SK-N-SH (cell line): ENCODE data around the gene LRP1. TPM values are rescaled to one million over a fixed set of nuclear protein-coding genes. Genes with fewer than 3 reads are reported as not detected.

Source experiments
- CTCF ChIA-PET: fragments of 300-600, 350-600 bp; formaldehyde crosslinking; extraction: SDS; loops from one replicate; lab custom pipeline; 2021; lab: Yijun Ruan, JAX
- POLR2A ChIA-PET: fragments of 350-600 bp; sonication (Branson Sonifier 250); formaldehyde crosslinking; extraction: SDS; loops from one replicate; lab custom pipeline; 2020; ENCODE audit warnings: antibody characterized with exemption, inconsistent platforms; lab: Yijun Ruan, JAX
- DNase-seq: peaks from one replicate; pipeline ENCODE4 v3.0.0; 2012
- H2AFZ ChIP-seq: fragments of 200-600 bp; sonication (generic); 2 replicates; pipeline ENCODE4 v1.8.1; 2016; ENCODE audit warnings: antibody characterized with exemption, mild to moderate bottlenecking, low read depth
- H3F3A ChIP-seq: fragments of 200-600 bp; sonication (generic); replicated peaks from 2 replicates; pipeline ENCODE3; 2016; ENCODE audit warnings: antibody characterized with exemption, mild to moderate bottlenecking; ENCODE audit not compliant: insufficient read depth
- H3K27ac ChIP-seq, 2 experiments: fragments of 200-500 bp in 1 of 2; fragments of 200-600 bp in 1 of 2; sonication (Bioruptor generic) in 1 of 2; sonication (generic), shearing (Covaris generic) in 1 of 2; 2 replicates each; pipeline versions ENCODE4 v1.5.1 to v1.6.1; 2014 to 2016; ENCODE audit warnings: low read depth in 2 of 2, inconsistent platforms in 1 of 2, low read length in 1 of 2, mild to moderate bottlenecking in 1 of 2, mixed read lengths in 1 of 2
- H3K27me3 ChIP-seq: fragments of 200-600 bp; sonication (generic), shearing (Covaris generic); 2 replicates; pipeline ENCODE4 v1.6.1; 2016; ENCODE audit warnings: mixed run types; ENCODE audit not compliant: insufficient read depth
- H3K36me3 ChIP-seq, 2 experiments: fragments of 200-500 bp in 1 of 2; fragments of 200-600 bp in 1 of 2; sonication (Bioruptor generic) in 1 of 2; sonication (generic) in 1 of 2; replicated peaks in 1 of 2; 2 replicates each; pipeline versions ENCODE3 to v1.5.1; 2014 to 2016; ENCODE audit warnings: low read length in 1 of 2, mild to moderate bottlenecking in 1 of 2; ENCODE audit not compliant: insufficient read depth in 2 of 2, control insufficient read depth in 1 of 2
- H3K4me1 ChIP-seq, 2 experiments: fragments of 200-500 bp in 1 of 2; fragments of 200-600 bp in 1 of 2; sonication (Bioruptor generic) in 1 of 2; sonication (generic), shearing (Covaris generic) in 1 of 2; 2 replicates each; pipeline versions ENCODE4 v1.5.1 to v1.6.1; 2014 to 2016; ENCODE audit warnings: low read depth in 1 of 2, low read length in 1 of 2, mixed run types in 1 of 2; ENCODE audit not compliant: insufficient read depth in 2 of 2, control insufficient read depth in 1 of 2
- H3K4me2 ChIP-seq: fragments of 200-600 bp; sonication (generic), shearing (Covaris generic); 2 replicates; pipeline ENCODE4 v1.6.1; 2017; ENCODE audit warnings: mixed run types
- H3K4me3 ChIP-seq, 2 experiments: fragments of 200-500 bp in 1 of 2; fragments of 200-600 bp in 1 of 2; sonication (Bioruptor generic) in 1 of 2; sonication (generic), shearing (Covaris generic) in 1 of 2; 2 replicates each; pipeline versions ENCODE4 v1.5.1 to v1.8.1; 2014 to 2016; ENCODE audit warnings: low read depth in 2 of 2, inconsistent platforms in 1 of 2, low read length in 1 of 2, mild to moderate bottlenecking in 1 of 2, mixed read lengths in 1 of 2, moderate library complexity in 1 of 2
- H3K79me2 ChIP-seq: fragments of 200-600 bp; sonication (generic); 2 replicates; pipeline ENCODE4 v1.8.1; 2017; ENCODE audit warnings: mild to moderate bottlenecking; ENCODE audit not compliant: insufficient read depth
- H3K9ac ChIP-seq: fragments of 200-600 bp; sonication (generic); 2 replicates; pipeline ENCODE4 v1.6.1; 2017; ENCODE audit warnings: mixed run types
- H3K9me2 ChIP-seq: fragments of 200-600 bp; sonication (generic); 2 replicates; pipeline ENCODE4 v1.6.1; 2017; ENCODE audit warnings: mixed run types
- H3K9me3 ChIP-seq: fragments of 200-600 bp; sonication (generic); 2 replicates; pipeline ENCODE4 v1.6.1; 2017; ENCODE audit warnings: mixed run types, mild to moderate bottlenecking, moderate library complexity
- H4K20me1 ChIP-seq: fragments of 200-600 bp; sonication (generic); 2 replicates; pipeline ENCODE4 v1.6.1; 2017; ENCODE audit warnings: mild to moderate bottlenecking, mixed run types; ENCODE audit not compliant: insufficient read depth
- CHD2 ChIP-seq: fragments of 150-350 bp; IDR thresholded peaks from 2 replicates; pipeline ENCODE4 v1.6.1; 2018; ENCODE audit warnings: low read length; ENCODE audit not compliant: partially characterized antibody
- EP300 ChIP-seq, 2 experiments: IDR thresholded peaks; 2 replicates each; pipeline versions ENCODE4 v1.4.0 to v1.6.1; 2012; ENCODE audit warnings: borderline replicate concordance in 1 of 2, low read depth in 1 of 2, low read length in 1 of 2
- FOXJ3 ChIP-seq: sonication (generic); formaldehyde crosslinking; IDR thresholded peaks from 2 replicates; pipeline ENCODE4 v1.5.1; 2020; ENCODE audit warnings: mild to moderate bottlenecking, missing genetic modification reagents
- FOXM1 ChIP-seq: IDR thresholded peaks from 2 replicates; pipeline ENCODE4 v1.4.0; 2012; ENCODE audit warnings: low read depth, mild to moderate bottlenecking
- JUND ChIP-seq: IDR thresholded peaks from 2 replicates; pipeline ENCODE4 v1.4.0; 2012
- NFIC ChIP-seq: IDR thresholded peaks from 2 replicates; pipeline ENCODE4 v1.4.0; 2012; ENCODE audit warnings: borderline replicate concordance
- RXRA ChIP-seq: IDR thresholded peaks from 2 replicates; pipeline ENCODE4 v1.4.0; 2012; ENCODE audit warnings: low read depth, mild to moderate bottlenecking, borderline replicate concordance
- SIN3A ChIP-seq: IDR thresholded peaks from 2 replicates; pipeline ENCODE4 v1.6.1; 2012; ENCODE audit warnings: low read depth, mild to moderate bottlenecking, low read length, moderate library complexity, borderline replicate concordance
- SMC3 ChIP-seq: IDR thresholded peaks from 2 replicates; pipeline ENCODE4 v1.6.1; 2012; ENCODE audit warnings: low read depth, low read length, improper control_type of control experiment
- TAF1 ChIP-seq: IDR thresholded peaks from 2 replicates; pipeline ENCODE4 v1.6.1; 2012; ENCODE audit warnings: low read depth, mild to moderate bottlenecking, low read length, moderate library complexity, borderline replicate concordance
- WGBS: methylation state at CpG from one replicate; pipeline ENCODE4 v1.1.6; 2017; ENCODE audit warnings: low lambda C conversion rate; 5-methylcytosine and 5-hydroxymethylcytosine counted together
- polyA plus RNA-seq, 3 experiments: library from polyadenylated mRNA; depleted of rRNA; stranded (reverse); fragments of >200 nt; gene quantifications; 2 replicates each; pipeline ENCODE4 v1.2.3, GENCODE V29; 2012
- TF ChIP-seq, protein P1 (sequence below): IDR thresholded peaks from 2 replicates; pipeline ENCODE4 v1.4.0; 2012; ENCODE audit warnings: low read depth, borderline replicate concordance
- TF ChIP-seq, protein P2 (sequence below): IDR thresholded peaks from 2 replicates; pipeline ENCODE4 v1.6.1; 2012; ENCODE audit warnings: mild to moderate bottlenecking, low read depth, low read length, moderate library complexity
- TF ChIP-seq, protein P3 (sequence below): fragments of 150-350 bp; IDR thresholded peaks from 2 replicates; pipeline ENCODE4 v1.6.1; 2016; ENCODE audit warnings: mild to moderate bottlenecking, low read depth, low read length
- TF ChIP-seq, protein P4 (sequence below): fragments of 200-600 bp; sonication (generic); IDR thresholded peaks from 2 replicates; pipeline ENCODE4 v1.6.1; 2017; ENCODE audit warnings: antibody characterized with exemption, mild to moderate bottlenecking, moderate library complexity
- TF ChIP-seq, protein P5 (sequence below): IDR thresholded peaks from 2 replicates; pipeline ENCODE4 v1.4.0; 2012; ENCODE audit warnings: low read depth, borderline replicate concordance

LRP1 gene
- polyA plus RNA-seq, 1 of the 3 experiments (the other 2 are of a cell fraction), result 55.0 TPM

DNA sequence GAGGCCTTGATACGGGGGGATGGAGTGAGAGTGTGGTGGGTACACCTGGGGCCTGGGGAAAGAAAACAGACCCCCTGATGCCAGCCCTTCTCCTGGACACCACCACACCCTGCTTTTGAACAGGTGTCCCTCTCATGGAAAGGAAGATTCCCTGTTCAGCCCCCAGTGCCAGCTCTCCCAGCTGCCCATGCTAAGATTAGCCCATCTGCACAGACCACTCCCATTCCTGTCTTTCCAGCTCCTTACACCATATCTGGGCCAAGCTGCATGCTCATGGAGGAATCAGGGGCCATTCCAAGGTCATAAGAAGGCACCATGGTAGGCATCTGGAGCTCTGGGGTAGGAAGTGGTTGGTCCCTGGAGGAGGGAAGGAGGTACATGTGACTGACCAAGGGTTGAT lies 29.7 kb upstream of the LRP1 start:
- POLR2A ChIA-PET, result interaction anchor here (1.1 to 2.1 kb wide), 2 partner anchors 13 to 19 kb away, joined by 4 to 6 read pairs; partner anchors contain the start of genes NEMP1 and STAT6
- Histone ChIP-seq H3K79me2 (no peaks in the 10 kb centered on the region), H3K4me1 (peaks cover 0 to 12% of the 10 kb centered on the region in 2 experiments; a peak in 1 of 4 replicates), H3K36me3 (peaks cover 8 to 22% of the 10 kb centered on the region in 2 experiments), H3K9me3 (no peaks in the 10 kb centered on the region), H3K4me2 (no peak overlapping the region), H3K4me3 (no peak overlapping the region), H4K20me1 (peaks cover 4% of the 10 kb centered on the region), H3K9ac (no peak overlapping the region), H3K9me2 (no peaks in the 10 kb centered on the region), H3K27me3 (no peaks in the 10 kb centered on the region), H2AFZ (no peak overlapping the region), H3K27ac (no peak overlapping the region), H3F3A (no peaks in the 10 kb centered on the region)
- CTCF ChIA-PET, result interaction anchor here (0.7 to 23.2 kb wide), 10 partner anchors 12 to 92 kb away, joined by 3 to 339 read pairs (median 4); partner anchors contain the start of genes NEMP1, STAT6 and ZBTB39
- no peak for TF ChIP-seq CHD2
- WGBS, result 100% methylated on average over 1 of the region's 1 CpG
- DNase-seq, result peak; percentile 5

DNA sequence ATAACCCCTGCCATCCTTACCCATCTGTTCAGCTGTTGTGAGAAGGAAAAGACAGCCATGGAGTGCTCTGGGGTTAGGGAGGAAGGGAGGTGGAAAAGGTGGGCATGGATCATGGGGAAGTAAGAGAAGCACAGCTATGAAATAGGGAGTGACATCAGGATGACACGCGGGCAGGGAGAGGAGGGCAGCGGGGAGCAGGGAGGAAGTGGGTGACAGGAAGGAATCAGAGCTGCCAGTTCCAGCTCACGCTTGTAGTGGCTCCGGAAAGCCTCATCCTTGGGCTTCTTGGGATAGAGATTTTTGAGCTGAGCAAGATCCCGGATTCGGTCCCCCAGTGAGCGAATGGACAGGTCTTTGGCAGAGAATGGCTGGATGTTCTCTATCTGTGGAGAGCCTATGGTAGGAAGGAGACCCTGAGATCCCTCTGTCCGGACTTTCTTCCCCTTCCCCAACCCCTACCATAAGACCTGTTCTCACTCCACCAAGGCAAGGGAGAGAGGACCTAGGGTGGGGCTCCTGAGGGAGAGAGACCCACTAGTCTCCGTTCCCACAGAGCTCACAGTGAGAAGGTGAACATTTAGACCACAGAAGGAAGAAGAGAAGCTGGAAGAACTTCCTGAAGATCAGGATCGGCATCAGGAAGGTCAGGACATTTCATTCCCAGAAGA lies 29.1 kb upstream of the LRP1 start:
- H3K36me3 ChIP-seq, result peaks cover 8 to 18% of the 10 kb centered on the region in 2 experiments
- peak; percentile 4 for DNase-seq
- no peak overlapping the region for H3K4me3 ChIP-seq
- H3K27ac ChIP-seq, result no peak overlapping the region
- H3K79me2 ChIP-seq, result no peaks in the 10 kb centered on the region
- WGBS, result 83% methylated on average over 8 of the region's 11 CpGs
- ChIA-PET CTCF (interaction anchor here (0.7 to 23.2 kb wide), 9 partner anchors 9 to 386 kb away, joined by 3 to 339 read pairs (median 4); partner anchors contain the start of genes NEMP1 and STAT6), POLR2A (interaction anchor here (1.1 to 2.1 kb wide), 2 partner anchors 13 to 20 kb away, joined by 4 to 6 read pairs; partner anchors contain the start of genes NEMP1 and STAT6)
- H3K9me2 ChIP-seq, result no peaks in the 10 kb centered on the region
- H3K9me3 ChIP-seq, result no peaks in the 10 kb centered on the region
- H3K4me2 ChIP-seq, result no peak overlapping the region
- H3F3A ChIP-seq, result no peaks in the 10 kb centered on the region
- H3K9ac ChIP-seq, result no peak overlapping the region
- no peaks in the 10 kb centered on the region for H3K27me3 ChIP-seq
- H3K4me1 ChIP-seq, result peaks cover 0 to 14% of the 10 kb centered on the region in 2 experiments; a peak in 1 of 4 replicates
- 0 out of 2 replicates have a peak, but pooled peaks cover 4% of the 10 kb centered on the region for H4K20me1 ChIP-seq
- no peak overlapping the region for H2AFZ ChIP-seq
- TF ChIP-seq JUND, result no peak
- TF ChIP-seq SMC3, result no peak
- no peak for TF ChIP-seq SIN3A
- TF ChIP-seq NFIC, result no peak
- TF ChIP-seq FOXM1, result no peak
- no peak for TF ChIP-seq FOXJ3 (CRISPR knock-in tag)
- TF ChIP-seq EP300 (IDR thresholded peaks at IDR 0.05; ENCODE audit: borderline replicate concordance in 1 of 2, low read depth in 1 of 2, low read length in 1 of 2), result no peak
- TF ChIP-seq, protein P1, sequence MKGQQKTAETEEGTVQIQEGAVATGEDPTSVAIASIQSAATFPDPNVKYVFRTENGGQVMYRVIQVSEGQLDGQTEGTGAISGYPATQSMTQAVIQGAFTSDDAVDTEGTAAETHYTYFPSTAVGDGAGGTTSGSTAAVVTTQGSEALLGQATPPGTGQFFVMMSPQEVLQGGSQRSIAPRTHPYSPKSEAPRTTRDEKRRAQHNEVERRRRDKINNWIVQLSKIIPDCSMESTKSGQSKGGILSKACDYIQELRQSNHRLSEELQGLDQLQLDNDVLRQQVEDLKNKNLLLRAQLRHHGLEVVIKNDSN, result no peak
- TF ChIP-seq CHD2, result no peak
- TF ChIP-seq, protein P2, sequence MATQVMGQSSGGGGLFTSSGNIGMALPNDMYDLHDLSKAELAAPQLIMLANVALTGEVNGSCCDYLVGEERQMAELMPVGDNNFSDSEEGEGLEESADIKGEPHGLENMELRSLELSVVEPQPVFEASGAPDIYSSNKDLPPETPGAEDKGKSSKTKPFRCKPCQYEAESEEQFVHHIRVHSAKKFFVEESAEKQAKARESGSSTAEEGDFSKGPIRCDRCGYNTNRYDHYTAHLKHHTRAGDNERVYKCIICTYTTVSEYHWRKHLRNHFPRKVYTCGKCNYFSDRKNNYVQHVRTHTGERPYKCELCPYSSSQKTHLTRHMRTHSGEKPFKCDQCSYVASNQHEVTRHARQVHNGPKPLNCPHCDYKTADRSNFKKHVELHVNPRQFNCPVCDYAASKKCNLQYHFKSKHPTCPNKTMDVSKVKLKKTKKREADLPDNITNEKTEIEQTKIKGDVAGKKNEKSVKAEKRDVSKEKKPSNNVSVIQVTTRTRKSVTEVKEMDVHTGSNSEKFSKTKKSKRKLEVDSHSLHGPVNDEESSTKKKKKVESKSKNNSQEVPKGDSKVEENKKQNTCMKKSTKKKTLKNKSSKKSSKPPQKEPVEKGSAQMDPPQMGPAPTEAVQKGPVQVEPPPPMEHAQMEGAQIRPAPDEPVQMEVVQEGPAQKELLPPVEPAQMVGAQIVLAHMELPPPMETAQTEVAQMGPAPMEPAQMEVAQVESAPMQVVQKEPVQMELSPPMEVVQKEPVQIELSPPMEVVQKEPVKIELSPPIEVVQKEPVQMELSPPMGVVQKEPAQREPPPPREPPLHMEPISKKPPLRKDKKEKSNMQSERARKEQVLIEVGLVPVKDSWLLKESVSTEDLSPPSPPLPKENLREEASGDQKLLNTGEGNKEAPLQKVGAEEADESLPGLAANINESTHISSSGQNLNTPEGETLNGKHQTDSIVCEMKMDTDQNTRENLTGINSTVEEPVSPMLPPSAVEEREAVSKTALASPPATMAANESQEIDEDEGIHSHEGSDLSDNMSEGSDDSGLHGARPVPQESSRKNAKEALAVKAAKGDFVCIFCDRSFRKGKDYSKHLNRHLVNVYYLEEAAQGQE, result no peak
- no peak for TF ChIP-seq RXRA
- TF ChIP-seq, protein P3, sequence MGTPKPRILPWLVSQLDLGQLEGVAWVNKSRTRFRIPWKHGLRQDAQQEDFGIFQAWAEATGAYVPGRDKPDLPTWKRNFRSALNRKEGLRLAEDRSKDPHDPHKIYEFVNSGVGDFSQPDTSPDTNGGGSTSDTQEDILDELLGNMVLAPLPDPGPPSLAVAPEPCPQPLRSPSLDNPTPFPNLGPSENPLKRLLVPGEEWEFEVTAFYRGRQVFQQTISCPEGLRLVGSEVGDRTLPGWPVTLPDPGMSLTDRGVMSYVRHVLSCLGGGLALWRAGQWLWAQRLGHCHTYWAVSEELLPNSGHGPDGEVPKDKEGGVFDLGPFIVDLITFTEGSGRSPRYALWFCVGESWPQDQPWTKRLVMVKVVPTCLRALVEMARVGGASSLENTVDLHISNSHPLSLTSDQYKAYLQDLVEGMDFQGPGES, result no peak
- TF ChIP-seq, protein P4, sequence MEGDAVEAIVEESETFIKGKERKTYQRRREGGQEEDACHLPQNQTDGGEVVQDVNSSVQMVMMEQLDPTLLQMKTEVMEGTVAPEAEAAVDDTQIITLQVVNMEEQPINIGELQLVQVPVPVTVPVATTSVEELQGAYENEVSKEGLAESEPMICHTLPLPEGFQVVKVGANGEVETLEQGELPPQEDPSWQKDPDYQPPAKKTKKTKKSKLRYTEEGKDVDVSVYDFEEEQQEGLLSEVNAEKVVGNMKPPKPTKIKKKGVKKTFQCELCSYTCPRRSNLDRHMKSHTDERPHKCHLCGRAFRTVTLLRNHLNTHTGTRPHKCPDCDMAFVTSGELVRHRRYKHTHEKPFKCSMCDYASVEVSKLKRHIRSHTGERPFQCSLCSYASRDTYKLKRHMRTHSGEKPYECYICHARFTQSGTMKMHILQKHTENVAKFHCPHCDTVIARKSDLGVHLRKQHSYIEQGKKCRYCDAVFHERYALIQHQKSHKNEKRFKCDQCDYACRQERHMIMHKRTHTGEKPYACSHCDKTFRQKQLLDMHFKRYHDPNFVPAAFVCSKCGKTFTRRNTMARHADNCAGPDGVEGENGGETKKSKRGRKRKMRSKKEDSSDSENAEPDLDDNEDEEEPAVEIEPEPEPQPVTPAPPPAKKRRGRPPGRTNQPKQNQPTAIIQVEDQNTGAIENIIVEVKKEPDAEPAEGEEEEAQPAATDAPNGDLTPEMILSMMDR, result no peak
- no peak for TF ChIP-seq TAF1
- TF ChIP-seq, protein P5, sequence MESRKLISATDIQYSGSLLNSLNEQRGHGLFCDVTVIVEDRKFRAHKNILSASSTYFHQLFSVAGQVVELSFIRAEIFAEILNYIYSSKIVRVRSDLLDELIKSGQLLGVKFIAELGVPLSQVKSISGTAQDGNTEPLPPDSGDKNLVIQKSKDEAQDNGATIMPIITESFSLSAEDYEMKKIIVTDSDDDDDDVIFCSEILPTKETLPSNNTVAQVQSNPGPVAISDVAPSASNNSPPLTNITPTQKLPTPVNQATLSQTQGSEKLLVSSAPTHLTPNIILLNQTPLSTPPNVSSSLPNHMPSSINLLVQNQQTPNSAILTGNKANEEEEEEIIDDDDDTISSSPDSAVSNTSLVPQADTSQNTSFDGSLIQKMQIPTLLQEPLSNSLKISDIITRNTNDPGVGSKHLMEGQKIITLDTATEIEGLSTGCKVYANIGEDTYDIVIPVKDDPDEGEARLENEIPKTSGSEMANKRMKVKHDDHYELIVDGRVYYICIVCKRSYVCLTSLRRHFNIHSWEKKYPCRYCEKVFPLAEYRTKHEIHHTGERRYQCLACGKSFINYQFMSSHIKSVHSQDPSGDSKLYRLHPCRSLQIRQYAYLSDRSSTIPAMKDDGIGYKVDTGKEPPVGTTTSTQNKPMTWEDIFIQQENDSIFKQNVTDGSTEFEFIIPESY, result no peak
